Endometrial microvascular endothelial cells (primary cell): ENCODE data around the gene NEU3. TPM values are rescaled to one million over a fixed set of nuclear protein-coding genes. Genes with fewer than 3 reads are reported as not detected.
"Not testable (repeated sequence)": the region's sequence is repeated elsewhere in the genome, so short reads cannot be mapped to it uniquely, and the experiment has no call there.

Experiments
- in situ Hi-C: cut with HindIII; loops from 2 replicates; pipeline ENCODE4 v1.10.0; 2017; ENCODE audit warnings: low sequenced_read_pairs, low pct_unique_long_range_greater_than_20kb; ENCODE audit errors: inconsistent ontology term
- total RNA-seq: library from RNA; depleted of rRNA; stranded (reverse); fragments of >200 nt; gene quantifications from one replicate; pipeline ENCODE4 v1.2.3, GENCODE V29; 2015; ENCODE audit errors: inconsistent ontology term

Gene NEU3, protein sequence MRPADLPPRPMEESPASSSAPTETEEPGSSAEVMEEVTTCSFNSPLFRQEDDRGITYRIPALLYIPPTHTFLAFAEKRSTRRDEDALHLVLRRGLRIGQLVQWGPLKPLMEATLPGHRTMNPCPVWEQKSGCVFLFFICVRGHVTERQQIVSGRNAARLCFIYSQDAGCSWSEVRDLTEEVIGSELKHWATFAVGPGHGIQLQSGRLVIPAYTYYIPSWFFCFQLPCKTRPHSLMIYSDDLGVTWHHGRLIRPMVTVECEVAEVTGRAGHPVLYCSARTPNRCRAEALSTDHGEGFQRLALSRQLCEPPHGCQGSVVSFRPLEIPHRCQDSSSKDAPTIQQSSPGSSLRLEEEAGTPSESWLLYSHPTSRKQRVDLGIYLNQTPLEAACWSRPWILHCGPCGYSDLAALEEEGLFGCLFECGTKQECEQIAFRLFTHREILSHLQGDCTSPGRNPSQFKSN
- total RNA-seq: 7.5 TPM

DNA sequence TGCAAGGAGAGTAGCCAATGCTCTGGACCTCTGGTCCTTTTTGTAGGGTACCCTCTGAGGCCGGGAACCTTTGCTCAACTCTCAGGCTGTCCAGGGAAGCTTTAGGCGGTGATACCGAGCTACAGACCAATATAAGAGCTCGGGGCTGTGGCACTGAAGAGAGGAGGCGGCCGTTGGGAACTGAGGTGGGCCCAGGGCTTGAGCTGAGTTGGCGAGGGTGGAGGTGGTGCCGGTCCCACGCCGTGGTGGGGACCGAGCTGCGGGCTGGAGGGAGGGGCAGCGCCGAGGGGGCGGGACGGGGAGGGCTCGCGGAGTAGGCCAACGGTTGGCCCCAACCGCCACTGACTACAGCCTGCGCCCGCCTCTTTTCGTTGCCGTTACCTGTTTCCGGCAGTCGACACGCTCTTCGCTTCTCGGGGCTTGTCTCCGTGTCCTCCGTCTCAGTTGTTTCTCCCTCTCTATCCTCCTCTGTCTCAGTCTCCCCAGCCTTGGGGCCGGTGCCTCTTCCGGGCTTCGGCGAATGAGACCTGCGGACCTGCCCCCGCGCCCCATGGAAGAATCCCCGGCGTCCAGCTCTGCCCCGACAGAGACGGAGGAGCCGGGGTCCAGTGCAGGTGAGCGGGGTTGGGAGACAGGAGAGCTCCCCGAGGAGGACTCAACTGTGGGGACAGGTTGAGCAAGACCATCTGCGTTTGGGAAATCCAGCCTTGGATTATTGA lies at the start of gene NEU3:
TSS of gene NEU3 (plus strand) at position 393 of the 719 bp plus-strand sequence. CDS start at position 521, 128 bp downstream.
- in situ Hi-C loops: no loop called here

DNA sequence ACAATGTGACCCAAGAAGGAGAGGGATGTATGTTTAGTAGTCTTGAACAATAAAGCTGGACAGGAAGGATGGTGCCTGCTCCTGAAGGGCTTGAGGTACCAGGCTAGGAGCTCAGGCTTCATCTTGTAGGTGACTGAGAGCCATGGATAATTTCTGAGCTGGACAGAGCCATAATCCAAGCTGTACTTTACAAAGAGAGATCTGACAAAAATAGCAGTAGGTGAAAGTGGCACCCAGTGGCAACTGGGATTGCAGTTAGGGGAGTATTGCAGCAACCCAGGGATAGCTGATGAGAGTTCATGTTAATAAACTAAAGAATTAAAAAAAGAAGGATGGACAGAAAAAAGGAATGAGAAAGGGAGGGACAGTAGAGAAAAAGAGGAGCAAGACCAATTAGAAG lies 47.2 kb upstream of the NEU3 start:
- in situ Hi-C loops: no loop called here

DNA sequence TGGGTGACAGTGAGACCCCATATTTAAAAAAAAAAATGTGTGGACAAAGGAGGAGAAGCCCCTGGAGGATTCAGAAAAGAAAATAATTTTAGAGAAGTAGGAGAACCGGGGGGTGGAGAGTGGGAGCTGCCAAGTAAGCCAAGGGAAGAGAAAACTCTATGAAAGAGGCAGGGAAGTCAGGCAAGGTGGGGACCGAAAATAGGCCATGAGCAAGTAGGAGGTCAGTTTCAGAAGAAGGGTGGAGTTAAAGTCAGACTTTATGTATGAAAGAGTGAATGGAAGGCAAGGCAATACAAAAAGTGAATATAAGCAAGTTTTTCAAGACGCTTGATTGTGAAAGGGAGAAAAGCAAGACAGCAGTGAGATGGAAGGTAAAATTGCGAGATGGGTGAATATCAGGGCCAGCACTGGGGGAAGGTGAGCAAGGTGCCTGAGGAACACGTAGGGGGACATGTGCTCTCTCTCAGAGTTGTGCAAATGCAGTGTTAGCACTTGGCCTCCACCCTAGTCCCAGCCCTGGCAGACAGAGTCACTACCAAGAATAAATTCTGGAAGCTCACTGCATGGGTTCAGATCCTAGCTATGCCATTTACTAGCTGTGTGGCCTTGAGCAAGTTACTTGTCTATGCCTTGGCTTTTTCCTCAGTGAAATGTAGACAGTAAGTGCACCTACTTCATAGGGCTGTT lies 46.5 kb upstream of the NEU3 start:
- in situ Hi-C loops: no loop called here

DNA sequence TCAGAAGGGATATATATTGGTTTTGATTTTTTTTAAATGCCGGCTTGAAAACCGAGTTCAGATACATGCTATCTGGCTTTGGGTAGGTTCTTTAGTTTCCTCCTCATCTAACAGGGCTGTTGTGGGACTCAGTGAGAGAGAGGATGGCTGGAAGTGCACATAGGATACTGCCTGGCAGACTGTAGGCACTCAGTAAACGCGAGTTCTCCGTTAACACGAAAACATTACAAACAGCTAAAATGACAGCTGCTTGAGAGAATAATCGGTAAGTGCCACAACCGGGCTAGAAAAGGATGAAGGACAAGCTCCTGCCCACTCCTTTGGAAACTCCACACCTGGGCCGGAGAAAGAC lies 40.2 kb upstream of the NEU3 start:
- in situ Hi-C loops: no loop called here

DNA sequence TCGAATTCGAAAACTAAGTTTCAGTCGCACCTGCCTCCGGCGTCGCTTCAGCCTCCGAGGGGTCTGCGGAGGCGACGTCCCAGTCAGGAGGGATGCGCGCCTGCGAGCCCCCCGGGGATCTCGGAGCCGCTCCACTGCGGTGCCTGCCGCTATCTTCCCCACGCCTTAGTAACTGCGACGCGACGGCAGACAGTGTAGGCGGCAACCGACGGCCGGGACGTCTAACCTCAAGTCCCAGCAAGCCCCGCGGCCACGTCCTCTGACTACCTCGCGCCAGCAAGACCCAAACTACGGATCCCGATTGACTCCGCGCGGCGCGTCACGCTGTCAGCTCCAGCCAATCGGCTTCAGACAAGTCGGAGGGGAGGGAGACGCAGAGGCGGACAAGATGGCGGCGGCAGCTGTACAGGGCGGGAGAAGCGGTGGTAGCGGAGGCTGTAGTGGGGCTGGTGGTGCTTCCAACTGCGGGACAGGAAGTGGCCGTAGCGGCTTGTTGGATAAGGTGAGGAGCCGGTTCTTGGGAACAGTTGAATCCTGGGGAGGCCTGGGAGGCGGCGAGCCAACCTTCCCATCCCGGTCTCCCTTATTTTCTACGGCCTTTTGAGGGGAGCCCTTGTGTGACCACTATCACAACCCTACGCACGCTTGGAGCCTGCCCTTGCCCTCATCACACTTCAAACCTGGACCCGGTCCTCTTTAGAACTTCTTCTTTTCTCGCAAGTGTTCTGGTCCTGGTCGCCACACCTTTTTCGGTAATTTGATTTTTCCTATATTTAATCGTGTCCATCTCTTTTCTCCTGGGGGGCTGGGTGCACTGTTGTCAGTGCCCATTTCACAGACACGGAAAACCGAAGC lies 39.6 kb upstream of the NEU3 start, which contains the start of the genes SPCS2 and XRRA1:
TSS of gene SPCS2 (plus strand) at position 369 of the 855 bp plus-strand sequence. CDS start at position 389, 20 bp downstream.
TSS of gene XRRA1 (minus strand) at position 194 of the 855 bp plus-strand sequence. CDS start 8,213 bp downstream, outside the sequence.
- in situ Hi-C loops: no loop called here

DNA sequence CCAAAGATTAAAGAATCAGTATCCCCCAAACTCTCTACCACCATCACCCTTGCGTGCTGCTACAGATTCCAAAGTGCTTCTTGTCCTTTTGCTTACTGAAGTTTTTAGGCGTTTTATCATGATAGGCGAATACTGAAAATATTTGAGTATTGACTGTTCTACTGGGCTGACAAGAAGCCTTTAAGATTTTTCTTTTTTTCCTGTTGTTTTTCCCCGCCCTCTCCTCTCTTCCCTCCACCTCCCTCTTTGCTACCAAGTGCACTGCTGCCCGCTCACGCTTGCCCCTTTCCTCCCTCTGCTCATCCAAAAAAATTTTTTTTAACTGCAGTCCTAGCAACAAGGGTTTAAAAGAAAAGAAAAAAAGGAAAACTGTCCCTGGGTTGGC lies 39.0 kb upstream of the NEU3 start:
- in situ Hi-C loops: no loop called here

DNA sequence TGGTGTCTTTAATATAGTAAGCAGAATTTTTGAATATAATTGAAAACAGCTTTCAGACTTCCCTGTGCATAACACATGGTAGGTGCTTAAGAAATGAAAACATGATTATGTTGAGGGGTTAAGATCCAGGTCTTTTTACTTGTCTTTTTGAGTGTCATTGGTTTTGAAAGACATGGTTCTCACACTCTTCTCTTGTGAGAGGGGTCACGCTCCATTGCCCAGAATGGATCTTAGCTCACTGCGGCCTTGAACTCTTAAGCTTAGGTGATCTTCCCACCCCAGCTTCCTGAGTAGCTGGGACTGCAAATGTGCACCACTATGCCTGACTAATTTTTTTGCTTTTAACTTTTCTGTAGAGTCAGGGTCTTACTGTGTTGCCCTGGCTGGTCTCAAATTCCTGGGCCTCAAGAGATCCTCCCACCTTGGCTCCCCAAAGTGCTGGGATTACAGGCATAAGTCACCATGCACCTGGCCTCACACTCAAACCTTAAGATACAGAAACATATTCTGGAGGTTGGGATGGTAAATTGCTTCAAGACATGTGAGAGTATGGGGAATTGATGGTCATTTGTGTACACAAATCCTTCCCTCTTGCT lies 38.3 kb upstream of the NEU3 start:
- in situ Hi-C loops: no loop called here

DNA sequence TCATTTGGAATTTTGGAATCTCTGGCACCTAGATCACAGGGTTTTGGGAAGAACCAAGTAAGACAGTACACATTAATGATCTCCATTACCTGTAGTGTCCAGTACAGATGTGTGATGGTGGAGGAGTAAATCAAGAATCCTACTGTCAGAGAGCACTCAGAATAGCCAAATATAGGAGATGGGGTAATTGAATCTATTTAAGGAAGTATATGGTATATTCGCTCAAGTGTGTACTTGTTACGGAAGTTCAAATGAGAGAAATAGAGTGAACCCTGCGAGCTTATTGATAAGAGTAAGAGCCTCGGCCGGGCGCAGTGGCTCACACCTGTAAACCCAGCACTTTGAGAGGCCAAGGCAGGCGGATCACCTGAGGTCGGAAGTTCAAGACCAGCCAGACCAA lies 37.5 kb upstream of the NEU3 start:
- in situ Hi-C loops: no loop called here

DNA sequence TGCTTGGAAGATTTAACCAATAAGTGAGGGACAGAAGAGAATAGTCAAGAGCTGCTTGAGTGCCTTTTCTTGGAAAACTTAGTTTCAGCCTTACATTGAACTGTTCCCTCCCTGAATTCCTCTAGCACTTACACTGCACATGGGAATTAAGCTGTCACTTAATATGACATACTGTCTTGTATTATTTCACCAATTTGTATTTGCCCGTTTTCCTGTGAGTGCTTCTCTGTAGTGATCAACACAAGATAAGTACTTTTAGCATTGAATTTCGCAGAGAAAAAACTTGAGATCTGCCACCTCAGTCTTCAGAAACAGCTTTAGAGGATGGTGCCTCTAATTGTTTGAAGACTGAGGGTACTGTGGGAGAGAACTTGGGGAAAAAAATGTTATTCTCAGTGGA lies 36.0 kb upstream of the NEU3 start:
- in situ Hi-C loops: no loop called here

DNA sequence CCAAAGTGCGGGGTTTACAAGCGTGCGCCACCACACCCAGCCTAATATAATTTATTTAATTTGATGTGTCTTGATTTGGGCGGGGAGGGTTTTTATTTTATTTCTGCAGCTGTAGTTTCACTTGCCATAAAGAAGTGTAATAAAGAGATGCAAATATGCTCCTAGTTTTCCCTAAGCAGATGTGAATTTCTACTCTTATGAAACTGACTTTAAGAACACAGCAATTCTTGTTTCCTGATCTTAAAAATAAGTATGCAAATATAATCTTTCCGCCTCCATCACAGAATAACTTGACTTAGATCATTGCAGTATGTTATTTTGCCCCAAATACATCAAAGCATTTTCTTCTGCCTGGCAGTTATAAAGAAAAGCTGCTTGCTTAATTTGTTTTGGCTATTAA lies 35.3 kb upstream of the NEU3 start:
- in situ Hi-C loops: no loop called here

DNA sequence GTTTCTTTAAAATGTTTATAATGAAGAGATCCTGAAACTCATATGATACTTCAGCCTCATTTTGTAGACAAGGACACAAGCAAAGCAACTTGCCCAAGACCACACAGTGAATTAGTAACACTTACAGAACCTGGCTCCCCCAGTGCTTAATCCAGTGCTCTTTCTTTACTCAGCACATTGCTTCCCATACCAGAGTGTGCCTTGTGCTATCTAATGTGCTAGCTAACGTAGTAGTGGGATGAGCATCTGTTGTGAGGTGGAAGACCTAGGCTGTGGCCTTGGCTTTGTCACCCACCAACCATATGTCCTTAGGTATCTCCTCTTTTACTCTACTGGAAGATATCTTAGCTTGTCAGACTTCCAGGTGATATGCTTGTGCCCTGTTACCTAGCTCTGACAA lies 34.5 kb upstream of the NEU3 start:
- in situ Hi-C loops: no loop called here

DNA sequence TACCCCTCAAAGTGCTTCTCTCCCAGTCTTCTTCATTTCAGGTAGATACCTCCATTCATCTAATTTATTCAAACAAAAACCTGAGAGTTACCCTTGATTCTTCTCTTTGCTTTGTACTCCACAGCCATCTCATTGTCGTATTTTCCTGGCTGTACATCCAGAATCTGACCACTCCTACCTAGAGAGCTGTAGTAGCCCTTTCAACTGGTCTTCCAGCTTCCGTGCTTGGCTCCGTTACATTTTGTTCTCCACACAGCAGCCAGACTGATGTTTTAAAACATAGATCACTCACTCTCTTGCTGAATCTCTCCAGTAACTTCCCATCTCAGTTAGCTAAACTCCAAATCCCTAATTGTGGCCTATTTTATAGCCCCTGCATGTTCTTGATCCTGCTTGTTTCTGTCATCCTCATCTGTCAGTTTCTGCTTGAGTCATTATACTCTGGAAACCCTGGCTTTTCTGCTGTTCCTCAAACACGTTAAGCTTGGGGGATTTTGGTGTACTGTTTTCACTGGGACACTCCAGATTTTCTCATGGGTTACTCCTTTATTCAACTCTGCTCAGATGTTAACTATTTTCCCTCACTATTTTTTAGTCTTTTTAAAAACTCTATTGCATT lies 32.2 kb upstream of the NEU3 start:
- in situ Hi-C loops: no loop called here

DNA sequence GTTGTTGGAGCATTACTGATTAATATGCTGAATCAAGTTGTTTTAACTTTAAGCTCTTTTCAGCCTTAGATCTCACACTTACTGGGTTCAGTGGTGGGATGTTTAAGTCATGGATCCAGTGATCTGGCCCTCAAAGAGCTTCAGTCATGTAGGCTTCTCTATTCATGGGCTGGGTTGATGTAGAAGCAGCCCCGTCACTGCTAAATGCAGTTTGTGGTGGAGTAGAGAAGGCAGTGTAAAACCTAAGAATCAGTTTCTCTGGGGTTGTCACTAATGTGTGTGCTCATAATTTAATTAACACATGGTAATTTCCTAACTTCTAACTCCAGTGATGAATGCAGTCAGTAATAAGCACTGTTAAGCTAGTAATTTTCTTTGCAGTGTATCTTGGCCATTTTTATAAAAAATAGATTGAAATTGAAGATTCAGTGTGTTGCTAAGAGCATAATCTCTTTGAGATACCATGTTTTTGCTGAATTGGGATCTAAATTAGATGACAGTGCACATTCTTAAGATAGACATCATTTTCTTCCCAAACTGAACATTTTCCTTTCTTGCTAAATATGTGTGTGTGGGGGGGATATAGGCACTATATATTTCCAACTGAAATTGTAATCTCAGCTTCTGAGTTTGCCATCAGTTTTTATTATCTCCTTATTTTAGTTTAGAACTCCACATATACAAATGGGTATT lies 30.6 kb upstream of the NEU3 start:
- in situ Hi-C loops: no loop called here

DNA sequence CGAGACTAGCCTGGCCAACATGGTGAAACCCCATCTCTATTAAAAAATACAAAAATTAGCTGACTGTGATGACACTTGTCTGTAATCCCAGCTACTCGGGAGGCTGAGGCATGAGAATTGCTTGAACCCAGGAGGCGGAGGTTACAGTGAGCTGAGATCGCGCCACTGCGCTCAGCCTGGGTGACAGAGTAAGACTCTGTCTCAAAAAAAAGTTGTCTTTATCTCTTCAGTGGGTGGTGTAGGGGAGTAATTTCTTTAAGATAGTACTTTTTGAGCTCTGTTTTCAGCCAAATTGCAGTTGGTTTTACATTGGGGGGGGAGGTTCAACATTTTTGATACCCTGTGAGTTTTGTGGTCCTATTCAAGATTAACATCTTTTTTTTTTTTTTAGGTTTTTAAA lies 28.6 kb upstream of the NEU3 start:
- in situ Hi-C loops: not testable (repeated sequence)

DNA sequence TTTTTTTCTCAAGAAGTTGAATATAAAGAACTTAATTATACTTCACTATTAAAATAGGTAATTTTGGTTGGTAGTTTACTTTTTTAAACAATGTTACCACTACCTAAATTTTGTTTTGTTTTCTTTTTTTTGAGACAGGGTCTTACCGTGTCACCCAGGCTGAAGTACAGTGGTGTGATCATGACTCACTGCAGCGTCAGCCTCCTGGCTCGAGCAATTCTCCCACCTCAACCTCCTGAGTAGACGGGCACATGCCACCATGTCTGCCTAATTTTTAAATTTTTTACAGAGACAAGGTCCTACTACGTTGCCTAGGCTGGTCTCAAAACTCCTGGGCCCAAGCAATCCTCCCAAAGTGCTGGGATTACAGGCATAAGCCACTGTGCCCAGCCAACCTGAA lies 22.1 kb upstream of the NEU3 start:
- in situ Hi-C loops: no loop called here

DNA sequence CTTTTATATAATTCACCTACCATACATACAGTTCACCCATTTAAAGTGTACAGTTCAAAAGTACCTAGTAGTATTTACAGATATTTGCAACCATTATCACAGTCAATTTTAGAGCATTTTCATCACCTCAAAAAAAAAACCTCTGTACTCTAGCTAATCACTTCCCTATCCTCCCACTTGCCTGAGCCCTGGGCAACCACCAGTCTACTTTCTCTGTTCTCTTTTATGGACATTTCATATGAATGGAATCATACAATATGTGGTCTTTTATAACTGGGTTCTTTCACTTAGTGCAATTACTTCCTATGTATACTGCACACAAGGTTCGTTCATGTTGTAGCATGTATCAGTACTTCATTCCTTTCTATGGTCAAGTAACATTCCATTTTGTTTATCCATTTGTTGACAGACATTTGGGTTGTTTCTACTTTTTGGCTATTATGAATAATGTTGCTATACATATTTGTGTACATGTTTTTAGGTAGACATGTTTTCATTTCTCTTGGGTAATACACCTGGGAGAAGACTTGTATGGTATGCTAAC lies 17.8 kb upstream of the NEU3 start:
- in situ Hi-C loops: no loop called here

DNA sequence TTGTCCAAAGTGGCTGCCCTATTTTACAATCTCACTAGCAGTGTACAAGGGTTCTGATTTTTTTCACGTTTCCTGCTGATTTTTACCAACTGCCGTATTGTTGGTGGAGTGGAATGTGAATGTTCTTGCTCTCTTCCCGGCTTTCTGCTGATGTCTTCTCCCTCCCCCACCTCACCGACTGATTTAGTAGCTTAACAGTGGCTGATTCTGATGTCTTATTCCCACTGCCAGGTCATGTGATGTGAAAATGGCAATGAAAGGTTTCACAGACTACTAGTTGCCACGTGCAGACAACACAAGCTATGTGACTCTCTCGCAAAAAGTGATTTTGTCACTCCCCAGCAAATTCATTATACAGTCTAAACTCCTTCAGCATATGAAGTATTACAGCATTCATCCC lies 17.3 kb upstream of the NEU3 start:
- in situ Hi-C loops: no loop called here
